Embryonic facial prominence (tissue), 1 donor: ENCODE results near the gene CEACAM1.
"Not testable (repeated sequence)": the region's sequence is repeated elsewhere in the genome, so short reads cannot be mapped to it uniquely, and the experiment has no call there.

Source experiments
- DNase-seq: peaks from one replicate; pipeline ENCODE4 v3.0.0-alpha.2; 2016; ENCODE audit errors: extremely low spot score

Gene CEACAM1

GRCh38 chr19:42511340-42511739, 16.9 kb downstream of the CEACAM1 start:
- DNase-seq: no peak

- no peak for DNase-seq
Measured at GRCh38 chr19:42508892-42509444, 19.3 kb downstream of the CEACAM1 start.

- no peak for DNase-seq
Measured at GRCh38 chr19:42505066-42505465, 23.2 kb downstream of the CEACAM1 start.

GRCh38 chr19:42501733-42502132, 26.5 kb downstream of the CEACAM1 start:
- DNase-seq: no peak

GRCh38 chr19:42501243-42501642, 27.0 kb downstream of the CEACAM1 start:
- not testable (repeated sequence) for DNase-seq

GRCh38 chr19:42498169-42498757, 30.0 kb downstream of the CEACAM1 start:
- DNase-seq: no peak

- DNase-seq: no peak
Measured at GRCh38 chr19:42497492-42498168, 30.7 kb downstream of the CEACAM1 start.

- no peak for DNase-seq
Measured at GRCh38 chr19:42496460-42497133, 31.7 kb downstream of the CEACAM1 start.

GRCh38 chr19:42495663-42496062, 32.6 kb downstream of the CEACAM1 start:
- no peak for DNase-seq

GRCh38 chr19:42494321-42494720, 34.0 kb downstream of the CEACAM1 start:
- no peak for DNase-seq

- no peak for DNase-seq
Measured at GRCh38 chr19:42488783-42489521, 39.3 kb downstream of the CEACAM1 start.

- DNase-seq: no peak
Measured at GRCh38 chr19:42487798-42488178, 40.5 kb downstream of the CEACAM1 start.

- no peak for DNase-seq
Measured at GRCh38 chr19:42487032-42487797, 41.1 kb downstream of the CEACAM1 start.

GRCh38 chr19:42485036-42485435, 43.2 kb downstream of the CEACAM1 start:
- DNase-seq: not testable (repeated sequence)

- DNase-seq: no peak
Measured at GRCh38 chr19:42480335-42481095, 47.8 kb downstream of the CEACAM1 start.

- DNase-seq: no peak
Measured at GRCh38 chr19:42479736-42480135, 48.5 kb downstream of the CEACAM1 start.

- DNase-seq: no peak
Measured at GRCh38 chr19:42478765-42479311, 49.4 kb downstream of the CEACAM1 start.

GRCh38 chr19:42477933-42478332, 50.3 kb downstream of the CEACAM1 start:
- no peak for DNase-seq

GRCh38 chr19:42477117-42477516, 51.2 kb downstream of the CEACAM1 start:
- DNase-seq: no peak

- no peak for DNase-seq
Measured at GRCh38 chr19:42475366-42475765, 52.9 kb downstream of the CEACAM1 start.
